ENCODE data around the gene SLC25A51.
"Not testable (repeated sequence)": the region's sequence is repeated elsewhere in the genome, so short reads cannot be mapped to it uniquely, and the experiment has no call there.

SLC25A51 gene

GRCh38 chr9:37918665-37919170, 14.8 kb upstream of the SLC25A51 start:
- H3K9me3 Mint-ChIP-seq (ENCODE audit: low read depth), result no peaks in the 10 kb centered on the region
- no peak overlapping the region for H3K4me3 Mint-ChIP-seq
- H3K27ac Mint-ChIP-seq, result no peak overlapping the region
- H3K4me1 Mint-ChIP-seq (ENCODE audit: low read depth), result no peaks in the 10 kb centered on the region
- H3K36me3 Mint-ChIP-seq, result no peaks in the 10 kb centered on the region
- no peaks in the 10 kb centered on the region for H3K27me3 Mint-ChIP-seq

- no peaks in the 10 kb centered on the region for H3K4me1 Mint-ChIP-seq (ENCODE audit: low read depth)
- H3K36me3 Mint-ChIP-seq, result no peaks in the 10 kb centered on the region
- H3K9me3 Mint-ChIP-seq (ENCODE audit: low read depth), result no peaks in the 10 kb centered on the region
- no peak overlapping the region for H3K4me3 Mint-ChIP-seq
- H3K27me3 Mint-ChIP-seq, result peaks cover 1% of the 10 kb centered on the region
- no peak overlapping the region for H3K27ac Mint-ChIP-seq
These were observed 14.1 kb upstream of the SLC25A51 start for GRCh38 chr9:37917801-37918664.

GRCh38 chr9:37917313-37917731, 13.4 kb upstream of the SLC25A51 start:
- H3K36me3 Mint-ChIP-seq, result no peaks in the 10 kb centered on the region
- no peak overlapping the region for H3K4me3 Mint-ChIP-seq
- H3K4me1 Mint-ChIP-seq (ENCODE audit: low read depth), result no peaks in the 10 kb centered on the region
- no peak overlapping the region for H3K27ac Mint-ChIP-seq
- peaks cover 1% of the 10 kb centered on the region for H3K27me3 Mint-ChIP-seq
- no peaks in the 10 kb centered on the region for H3K9me3 Mint-ChIP-seq (ENCODE audit: low read depth)

GRCh38 chr9:37916471-37917312, 12.8 kb upstream of the SLC25A51 start:
- Mint-ChIP-seq H3K4me3 (no peak overlapping the region), H3K9me3 (ENCODE audit: low read depth) (no peaks in the 10 kb centered on the region), H3K4me1 (ENCODE audit: low read depth) (no peaks in the 10 kb centered on the region), H3K36me3 (no peaks in the 10 kb centered on the region), H3K27me3 (peaks cover 1% of the 10 kb centered on the region), H3K27ac (no peak overlapping the region)

GRCh38 chr9:37915911-37916470, 12.1 kb upstream of the SLC25A51 start:
- H3K36me3 Mint-ChIP-seq, result no peaks in the 10 kb centered on the region
- no peak overlapping the region for H3K4me3 Mint-ChIP-seq
- peaks cover 1% of the 10 kb centered on the region for H3K27me3 Mint-ChIP-seq
- H3K4me1 Mint-ChIP-seq (ENCODE audit: low read depth), result no peaks in the 10 kb centered on the region
- no peaks in the 10 kb centered on the region for H3K9me3 Mint-ChIP-seq (ENCODE audit: low read depth)
- H3K27ac Mint-ChIP-seq, result no peak overlapping the region

GRCh38 chr9:37914701-37915358, 10.9 kb upstream of the SLC25A51 start:
- Mint-ChIP-seq H3K9me3 (ENCODE audit: low read depth) (no peaks in the 10 kb centered on the region), H3K36me3 (no peaks in the 10 kb centered on the region), H3K4me3 (no peak overlapping the region), H3K27me3 (peaks cover 1% of the 10 kb centered on the region), H3K4me1 (ENCODE audit: low read depth) (no peaks in the 10 kb centered on the region), H3K27ac (no peak overlapping the region)

- Mint-ChIP-seq H3K36me3 (no peaks in the 10 kb centered on the region), H3K27me3 (peaks cover 1% of the 10 kb centered on the region), H3K4me1 (ENCODE audit: low read depth) (no peaks in the 10 kb centered on the region), H3K27ac (no peak overlapping the region), H3K9me3 (ENCODE audit: low read depth) (no peaks in the 10 kb centered on the region), H3K4me3 (no peak overlapping the region)
These were observed 10.2 kb upstream of the SLC25A51 start for GRCh38 chr9:37914154-37914551.

- Mint-ChIP-seq H3K9me3 (ENCODE audit: low read depth) (no peaks in the 10 kb centered on the region), H3K27ac (no peak overlapping the region), H3K4me3 (no peak overlapping the region), H3K4me1 (ENCODE audit: low read depth) (no peaks in the 10 kb centered on the region), H3K36me3 (no peaks in the 10 kb centered on the region), H3K27me3 (peaks cover 1% of the 10 kb centered on the region)
These were observed 9.7 kb upstream of the SLC25A51 start for GRCh38 chr9:37913480-37914153.

- H3K9me3 Mint-ChIP-seq (ENCODE audit: low read depth), result no peaks in the 10 kb centered on the region
- no peak overlapping the region for H3K27ac Mint-ChIP-seq
- H3K4me3 Mint-ChIP-seq, result no peak overlapping the region
- H3K27me3 Mint-ChIP-seq, result peaks cover 1% of the 10 kb centered on the region
- no peaks in the 10 kb centered on the region for H3K4me1 Mint-ChIP-seq (ENCODE audit: low read depth)
- H3K36me3 Mint-ChIP-seq, result no peaks in the 10 kb centered on the region
These were observed 7.3 kb upstream of the SLC25A51 start for GRCh38 chr9:37911271-37911681.

GRCh38 chr9:37910271-37910670, 6.3 kb upstream of the SLC25A51 start:
- no peak overlapping the region for H3K27ac Mint-ChIP-seq
- H3K9me3 Mint-ChIP-seq (ENCODE audit: low read depth), result no peaks in the 10 kb centered on the region
- H3K27me3 Mint-ChIP-seq, result peaks cover 1% of the 10 kb centered on the region
- no peak overlapping the region for H3K4me3 Mint-ChIP-seq
- no peaks in the 10 kb centered on the region for H3K4me1 Mint-ChIP-seq (ENCODE audit: low read depth)
- H3K36me3 Mint-ChIP-seq, result no peaks in the 10 kb centered on the region

- not testable (repeated sequence) for H3K27me3 Mint-ChIP-seq; H3K36me3 Mint-ChIP-seq; H3K4me1 Mint-ChIP-seq (ENCODE audit: low read depth); H3K4me3 Mint-ChIP-seq; H3K27ac Mint-ChIP-seq; H3K9me3 Mint-ChIP-seq (ENCODE audit: low read depth)
These were observed 5.9 kb upstream of the SLC25A51 start for GRCh38 chr9:37909836-37910235.

GRCh38 chr9:37909326-37909725, 5.4 kb upstream of the SLC25A51 start:
- Mint-ChIP-seq H3K27me3 (peaks cover 1% of the 10 kb centered on the region), H3K36me3 (no peaks in the 10 kb centered on the region), H3K4me3 (no peak overlapping the region), H3K9me3 (ENCODE audit: low read depth) (no peaks in the 10 kb centered on the region), H3K27ac (no peak overlapping the region), H3K4me1 (ENCODE audit: low read depth) (peaks cover 7% of the 10 kb centered on the region)

- no peaks in the 10 kb centered on the region for H3K9me3 Mint-ChIP-seq (ENCODE audit: low read depth)
- H3K4me3 Mint-ChIP-seq, result no peak overlapping the region
- H3K4me1 Mint-ChIP-seq (ENCODE audit: low read depth), result peaks cover 7% of the 10 kb centered on the region
- no peaks in the 10 kb centered on the region for H3K36me3 Mint-ChIP-seq
- no peak overlapping the region for H3K27ac Mint-ChIP-seq
- peaks cover 1% of the 10 kb centered on the region for H3K27me3 Mint-ChIP-seq
These were observed 4.8 kb upstream of the SLC25A51 start for GRCh38 chr9:37908698-37909186.

GRCh38 chr9:37908283-37908682, 4.4 kb upstream of the SLC25A51 start:
- Mint-ChIP-seq H3K4me3 (no peak overlapping the region), H3K9me3 (ENCODE audit: low read depth) (no peaks in the 10 kb centered on the region), H3K27me3 (no peaks in the 10 kb centered on the region), H3K36me3 (no peaks in the 10 kb centered on the region), H3K4me1 (ENCODE audit: low read depth) (peaks cover 7% of the 10 kb centered on the region), H3K27ac (no peak overlapping the region)
